WTC11 (cell line): Measurements from ENCODE around the gene KLK2.

Experiments
- ATF1 ChIP-seq: sonication (generic); formaldehyde crosslinking; IDR thresholded peaks from 2 replicates; pipeline ENCODE4 v1.8.1; 2023; ENCODE audit warnings: mild to moderate bottlenecking, moderate library complexity, missing genetic modification reagents
- CREB1 ChIP-seq: sonication (generic); formaldehyde crosslinking; IDR thresholded peaks from 2 replicates; pipeline ENCODE4 v1.8.0; 2023; ENCODE audit warnings: mild to moderate bottlenecking, missing genetic modification reagents
- ZNF512 ChIP-seq: sonication (generic); formaldehyde crosslinking; IDR thresholded peaks from 2 replicates; pipeline ENCODE4 v1.8.1; 2022; ENCODE audit warnings: missing genetic modification reagents, borderline replicate concordance

GRCh38 chr19:50911206-50912101, 38.2 kb downstream of the KLK2 start, which contains the start of gene KLK4:
- no peak for TF ChIP-seq ZNF512
- no peak for TF ChIP-seq ATF1 (CRISPR knock-in tag)
- no peak for TF ChIP-seq CREB1 (CRISPR knock-in tag)
